Calu3 (cell line): Measurements from ENCODE around the gene MTR. TPM values are rescaled to one million over a fixed set of nuclear protein-coding genes. Genes with fewer than 3 reads are reported as not detected.

Experiments used
- BruUV-seq: library from RNA; stranded (reverse); fragments of 400-500 nt; replicated peaks from 2 replicates; lab custom pipeline; 2021; lab: Mats Ljungman, UMichigan
- CTCF ChIA-PET: fragments of 300-600 bp; sonication (Branson Sonifier 250); formaldehyde crosslinking; loops from one replicate; lab custom pipeline; 2022; ENCODE audit warnings: antibody characterized with exemption; lab: Charles Lee
- DNase-seq: peaks from one replicate; pipeline ENCODE4 v3.0.0; 2022
- H3K27ac Mint-ChIP-seq: one replicate; pipeline ENCODE4 v1.8.0; 2022; ENCODE audit warnings: mixed read lengths; ENCODE audit not compliant: unreplicated experiment
- H3K27me3 Mint-ChIP-seq: one replicate; pipeline ENCODE4 v1.8.0; 2022; ENCODE audit warnings: mixed read lengths; ENCODE audit not compliant: unreplicated experiment
- H3K36me3 Mint-ChIP-seq: one replicate; pipeline ENCODE4 v1.8.0; 2022; ENCODE audit warnings: mild to moderate bottlenecking, moderate library complexity, mixed read lengths; ENCODE audit not compliant: insufficient read depth, unreplicated experiment
- H3K4me1 Mint-ChIP-seq: one replicate; pipeline ENCODE4 v1.8.0; 2022; ENCODE audit warnings: mild to moderate bottlenecking, low read depth, mixed read lengths; ENCODE audit not compliant: unreplicated experiment
- H3K4me3 Mint-ChIP-seq: one replicate; pipeline ENCODE4 v1.8.0; 2022; ENCODE audit warnings: mild to moderate bottlenecking, low read depth, moderate library complexity, mixed read lengths; ENCODE audit not compliant: unreplicated experiment
- H3K9me3 Mint-ChIP-seq: one replicate; pipeline ENCODE4 v1.8.0; 2022; ENCODE audit warnings: low read depth, mixed read lengths; ENCODE audit not compliant: unreplicated experiment
- intact Hi-C: fragments of 100-400 bp; cut with micrococcal nuclease; formaldehyde crosslinking; loops from one replicate; pipeline ENCODE4 v1.10.0; 2022; ENCODE audit not compliant: unreplicated experiment
- total RNA-seq: library from RNA; stranded (reverse); gene quantifications from 2 replicates; pipeline ENCODE4 v1.2.3, GENCODE V29; 2022
- TF ChIP-seq, protein P1 (sequence below): fragments of 200-600 bp; IDR thresholded peaks from one replicate; pipeline ENCODE4 v1.8.0; 2022; ENCODE audit warnings: antibody characterized with exemption; ENCODE audit not compliant: unreplicated experiment

Gene MTR
- total RNA-seq, 1 experiment from 2014 or later = 37.0 TPM

DNA sequence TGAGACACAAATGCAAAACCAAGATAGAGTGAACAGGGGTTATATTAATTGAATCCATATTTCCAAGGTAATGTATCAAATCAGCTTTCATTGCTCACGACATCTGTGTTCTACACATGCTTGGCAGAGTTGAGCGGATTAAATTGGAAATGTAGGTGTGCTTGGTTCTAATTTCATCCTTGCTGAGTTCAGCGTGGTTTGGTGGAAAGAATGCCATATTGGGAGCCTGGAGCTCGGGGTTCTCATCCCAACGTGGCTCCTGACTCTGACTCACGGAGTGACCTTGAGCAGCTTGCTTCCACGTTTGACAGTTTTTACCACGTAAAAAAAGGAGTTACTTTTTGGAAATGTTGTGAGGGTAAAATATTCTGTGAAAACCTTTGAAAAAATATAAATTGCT is 92.0 kb downstream of the MTR start:
- H3K27ac Mint-ChIP-seq = no peak overlapping the region
- intact Hi-C loops = loop anchor here (10.0 kb wide), 1 partner anchor 678 kb away; no protein-coding TSS in a partner anchor
- CTCF ChIA-PET = no interaction called here
- no peaks in the 10 kb centered on the region for H3K4me1 Mint-ChIP-seq
- no peak for DNase-seq
- H3K36me3 Mint-ChIP-seq = peaks cover 9% of the 10 kb centered on the region
- TF ChIP-seq, protein P1, sequence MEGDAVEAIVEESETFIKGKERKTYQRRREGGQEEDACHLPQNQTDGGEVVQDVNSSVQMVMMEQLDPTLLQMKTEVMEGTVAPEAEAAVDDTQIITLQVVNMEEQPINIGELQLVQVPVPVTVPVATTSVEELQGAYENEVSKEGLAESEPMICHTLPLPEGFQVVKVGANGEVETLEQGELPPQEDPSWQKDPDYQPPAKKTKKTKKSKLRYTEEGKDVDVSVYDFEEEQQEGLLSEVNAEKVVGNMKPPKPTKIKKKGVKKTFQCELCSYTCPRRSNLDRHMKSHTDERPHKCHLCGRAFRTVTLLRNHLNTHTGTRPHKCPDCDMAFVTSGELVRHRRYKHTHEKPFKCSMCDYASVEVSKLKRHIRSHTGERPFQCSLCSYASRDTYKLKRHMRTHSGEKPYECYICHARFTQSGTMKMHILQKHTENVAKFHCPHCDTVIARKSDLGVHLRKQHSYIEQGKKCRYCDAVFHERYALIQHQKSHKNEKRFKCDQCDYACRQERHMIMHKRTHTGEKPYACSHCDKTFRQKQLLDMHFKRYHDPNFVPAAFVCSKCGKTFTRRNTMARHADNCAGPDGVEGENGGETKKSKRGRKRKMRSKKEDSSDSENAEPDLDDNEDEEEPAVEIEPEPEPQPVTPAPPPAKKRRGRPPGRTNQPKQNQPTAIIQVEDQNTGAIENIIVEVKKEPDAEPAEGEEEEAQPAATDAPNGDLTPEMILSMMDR = no peak
- no peaks in the 10 kb centered on the region for H3K27me3 Mint-ChIP-seq
- no peaks in the 10 kb centered on the region for H3K9me3 Mint-ChIP-seq
- BruUV-seq = no TSS peak
- no peak overlapping the region for H3K4me3 Mint-ChIP-seq

DNA sequence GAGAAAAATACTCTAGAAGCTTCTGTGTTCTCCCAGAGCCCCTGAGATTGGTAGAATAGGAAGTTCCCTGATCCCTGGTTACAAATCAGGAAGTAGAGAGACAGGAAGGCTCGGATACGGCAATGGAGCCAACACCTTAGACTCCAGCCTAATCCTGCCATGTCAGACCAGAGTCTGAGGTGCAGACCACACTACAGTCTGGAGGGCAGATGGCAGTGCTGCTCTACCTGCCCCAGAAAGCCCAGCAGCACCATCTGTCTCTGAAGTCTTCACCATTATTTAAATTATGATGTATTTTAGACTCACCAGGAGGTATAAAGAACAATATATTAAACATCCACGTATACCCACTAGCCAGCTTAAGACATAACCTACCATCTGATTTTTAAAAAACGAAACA is 93.0 kb downstream of the MTR start:
- intact Hi-C loops = loop anchor here (10.0 kb wide), 1 partner anchor 677 kb away; no protein-coding TSS in a partner anchor
- no TSS peak for BruUV-seq
- Mint-ChIP-seq H3K27ac (no peak overlapping the region), H3K27me3 (no peaks in the 10 kb centered on the region), H3K9me3 (no peaks in the 10 kb centered on the region), H3K4me1 (no peaks in the 10 kb centered on the region), H3K4me3 (no peak overlapping the region), H3K36me3 (peaks cover 9% of the 10 kb centered on the region)
- no peak for DNase-seq
- CTCF ChIA-PET = no interaction called here
- TF ChIP-seq, protein P1 = no peak

DNA sequence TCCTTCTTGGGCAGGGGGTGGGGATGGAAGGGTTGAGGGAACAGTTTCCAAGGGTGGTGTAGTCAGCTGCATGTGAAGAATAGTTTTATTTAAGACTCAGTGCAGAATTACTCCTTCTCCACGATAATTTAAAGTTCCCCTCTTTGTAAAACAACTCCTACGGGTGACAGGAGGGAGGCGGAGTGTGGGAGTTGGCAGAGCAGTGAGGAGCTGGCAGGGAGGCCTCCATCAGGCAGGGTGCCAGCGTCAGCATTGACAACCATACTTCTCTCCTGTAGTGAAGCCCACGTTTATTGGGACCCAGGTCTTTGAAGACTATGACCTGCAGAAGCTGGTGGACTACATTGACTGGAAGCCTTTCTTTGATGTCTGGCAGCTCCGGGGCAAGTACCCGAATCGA is 93.8 kb downstream of the MTR start:
- H3K9me3 Mint-ChIP-seq = no peaks in the 10 kb centered on the region
- H3K27ac Mint-ChIP-seq = no peak overlapping the region
- CTCF ChIA-PET = no interaction called here
- TF ChIP-seq, protein P1 = no peak
- DNase-seq = no peak
- intact Hi-C loops = loop anchor here (10.0 kb wide), 1 partner anchor 676 kb away; no protein-coding TSS in a partner anchor
- BruUV-seq = no TSS peak
- H3K36me3 Mint-ChIP-seq = peaks cover 9% of the 10 kb centered on the region
- H3K4me1 Mint-ChIP-seq = no peaks in the 10 kb centered on the region
- H3K4me3 Mint-ChIP-seq = no peak overlapping the region
- no peaks in the 10 kb centered on the region for H3K27me3 Mint-ChIP-seq

DNA sequence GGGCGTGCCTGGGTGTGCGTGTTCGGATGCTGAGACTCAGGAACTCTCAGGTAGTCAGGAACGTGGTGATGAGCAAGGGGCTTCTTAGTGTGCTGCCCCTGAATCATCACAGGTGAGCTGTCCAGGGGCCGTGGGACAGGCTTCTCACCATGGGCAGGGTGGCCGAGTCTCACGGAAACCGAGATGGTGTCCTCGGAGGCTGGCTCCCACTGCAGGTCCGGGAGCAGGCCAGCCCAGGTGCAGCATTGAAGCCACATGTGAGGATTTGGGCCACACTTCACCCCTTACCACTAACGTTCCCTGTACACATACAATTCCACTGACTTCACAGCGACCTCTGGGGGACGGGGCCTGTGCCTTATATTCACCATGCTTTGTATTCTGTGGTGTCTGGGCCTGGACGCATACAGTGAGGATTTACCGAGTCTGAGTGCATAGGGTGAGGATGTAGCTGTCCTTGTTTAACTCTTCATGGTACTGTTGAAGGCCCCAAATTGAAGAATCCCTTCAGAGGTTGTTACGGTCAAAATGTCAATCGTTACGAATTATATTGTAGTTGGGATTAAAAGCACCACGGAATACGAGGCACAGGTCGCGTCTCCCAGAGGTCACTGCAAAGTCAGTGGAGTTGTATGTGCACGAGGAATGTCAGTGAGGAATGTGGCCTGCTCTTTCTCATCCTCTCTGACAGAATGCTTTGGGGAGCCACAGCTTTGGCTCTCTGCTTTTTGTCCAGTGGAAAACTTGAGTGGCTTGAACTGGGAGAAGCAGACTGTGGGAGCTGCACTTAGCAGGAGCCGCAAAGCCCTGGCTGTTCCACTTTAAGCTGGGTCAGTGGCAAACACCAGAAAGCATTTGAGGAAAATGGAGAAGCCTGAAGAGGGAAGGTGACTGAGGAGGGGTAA is 95.3 kb downstream of the MTR start:
- DNase-seq = no peak
- H3K27ac Mint-ChIP-seq = no peak overlapping the region
- TF ChIP-seq, protein P1 = no peak
- no peaks in the 10 kb centered on the region for H3K4me1 Mint-ChIP-seq
- BruUV-seq = no TSS peak
- H3K36me3 Mint-ChIP-seq = peaks cover 18% of the 10 kb centered on the region
- no peaks in the 10 kb centered on the region for H3K27me3 Mint-ChIP-seq
- H3K4me3 Mint-ChIP-seq = no peak overlapping the region
- CTCF ChIA-PET = no interaction called here
- intact Hi-C loops = no loop called here
- H3K9me3 Mint-ChIP-seq = no peaks in the 10 kb centered on the region
